SK-N-SH (cell line): ENCODE measurements around the gene BTBD2. TPM values are rescaled to one million over a fixed set of nuclear protein-coding genes. Genes with fewer than 3 reads are reported as not detected.

Source experiments
- CTCF ChIA-PET: fragments of 300-600, 350-600 bp; formaldehyde crosslinking; extraction: SDS; loops from one replicate; lab custom pipeline; 2021; lab: Yijun Ruan, JAX
- POLR2A ChIA-PET: fragments of 350-600 bp; sonication (Branson Sonifier 250); formaldehyde crosslinking; extraction: SDS; loops from one replicate; lab custom pipeline; 2020; ENCODE audit warnings: antibody characterized with exemption, inconsistent platforms; lab: Yijun Ruan, JAX
- DNase-seq: peaks from one replicate; pipeline ENCODE4 v3.0.0; 2012
- H2AFZ ChIP-seq: fragments of 200-600 bp; sonication (generic); 2 replicates; pipeline ENCODE4 v1.8.1; 2016; ENCODE audit warnings: antibody characterized with exemption, mild to moderate bottlenecking, low read depth
- H3F3A ChIP-seq: fragments of 200-600 bp; sonication (generic); replicated peaks from 2 replicates; pipeline ENCODE3; 2016; ENCODE audit warnings: antibody characterized with exemption, mild to moderate bottlenecking; ENCODE audit not compliant: insufficient read depth
- H3K27ac ChIP-seq, 2 experiments: fragments of 200-500 bp in 1 of 2; fragments of 200-600 bp in 1 of 2; sonication (Bioruptor generic) in 1 of 2; sonication (generic), shearing (Covaris generic) in 1 of 2; 2 replicates each; pipeline versions ENCODE4 v1.5.1 to v1.6.1; 2014 to 2016; ENCODE audit warnings: low read depth in 2 of 2, inconsistent platforms in 1 of 2, low read length in 1 of 2, mild to moderate bottlenecking in 1 of 2, mixed read lengths in 1 of 2
- H3K27me3 ChIP-seq: fragments of 200-600 bp; sonication (generic), shearing (Covaris generic); 2 replicates; pipeline ENCODE4 v1.6.1; 2016; ENCODE audit warnings: mixed run types; ENCODE audit not compliant: insufficient read depth
- H3K36me3 ChIP-seq, 2 experiments: fragments of 200-500 bp in 1 of 2; fragments of 200-600 bp in 1 of 2; sonication (Bioruptor generic) in 1 of 2; sonication (generic) in 1 of 2; replicated peaks in 1 of 2; 2 replicates each; pipeline versions ENCODE3 to v1.5.1; 2014 to 2016; ENCODE audit warnings: low read length in 1 of 2, mild to moderate bottlenecking in 1 of 2; ENCODE audit not compliant: insufficient read depth in 2 of 2, control insufficient read depth in 1 of 2
- H3K4me1 ChIP-seq, 2 experiments: fragments of 200-500 bp in 1 of 2; fragments of 200-600 bp in 1 of 2; sonication (Bioruptor generic) in 1 of 2; sonication (generic), shearing (Covaris generic) in 1 of 2; 2 replicates each; pipeline versions ENCODE4 v1.5.1 to v1.6.1; 2014 to 2016; ENCODE audit warnings: low read depth in 1 of 2, low read length in 1 of 2, mixed run types in 1 of 2; ENCODE audit not compliant: insufficient read depth in 2 of 2, control insufficient read depth in 1 of 2
- H3K4me2 ChIP-seq: fragments of 200-600 bp; sonication (generic), shearing (Covaris generic); 2 replicates; pipeline ENCODE4 v1.6.1; 2017; ENCODE audit warnings: mixed run types
- H3K4me3 ChIP-seq, 2 experiments: fragments of 200-500 bp in 1 of 2; fragments of 200-600 bp in 1 of 2; sonication (Bioruptor generic) in 1 of 2; sonication (generic), shearing (Covaris generic) in 1 of 2; 2 replicates each; pipeline versions ENCODE4 v1.5.1 to v1.8.1; 2014 to 2016; ENCODE audit warnings: low read depth in 2 of 2, inconsistent platforms in 1 of 2, low read length in 1 of 2, mild to moderate bottlenecking in 1 of 2, mixed read lengths in 1 of 2, moderate library complexity in 1 of 2
- H3K79me2 ChIP-seq: fragments of 200-600 bp; sonication (generic); 2 replicates; pipeline ENCODE4 v1.8.1; 2017; ENCODE audit warnings: mild to moderate bottlenecking; ENCODE audit not compliant: insufficient read depth
- H3K9ac ChIP-seq: fragments of 200-600 bp; sonication (generic); 2 replicates; pipeline ENCODE4 v1.6.1; 2017; ENCODE audit warnings: mixed run types
- H3K9me2 ChIP-seq: fragments of 200-600 bp; sonication (generic); 2 replicates; pipeline ENCODE4 v1.6.1; 2017; ENCODE audit warnings: mixed run types
- H3K9me3 ChIP-seq: fragments of 200-600 bp; sonication (generic); 2 replicates; pipeline ENCODE4 v1.6.1; 2017; ENCODE audit warnings: mixed run types, mild to moderate bottlenecking, moderate library complexity
- H4K20me1 ChIP-seq: fragments of 200-600 bp; sonication (generic); 2 replicates; pipeline ENCODE4 v1.6.1; 2017; ENCODE audit warnings: mild to moderate bottlenecking, mixed run types; ENCODE audit not compliant: insufficient read depth
- CHD2 ChIP-seq: fragments of 150-350 bp; IDR thresholded peaks from 2 replicates; pipeline ENCODE4 v1.6.1; 2018; ENCODE audit warnings: low read length; ENCODE audit not compliant: partially characterized antibody
- CTCF ChIP-seq: fragments of 200-600 bp; sonication (generic); IDR thresholded peaks from 2 replicates; pipeline ENCODE4 v1.6.1; 2017; ENCODE audit warnings: antibody characterized with exemption, mild to moderate bottlenecking, moderate library complexity
- ELF1 ChIP-seq: IDR thresholded peaks from 2 replicates; pipeline ENCODE4 v1.4.0; 2012
- FOXJ3 ChIP-seq: sonication (generic); formaldehyde crosslinking; IDR thresholded peaks from 2 replicates; pipeline ENCODE4 v1.5.1; 2020; ENCODE audit warnings: mild to moderate bottlenecking, missing genetic modification reagents
- FOXM1 ChIP-seq: IDR thresholded peaks from 2 replicates; pipeline ENCODE4 v1.4.0; 2012; ENCODE audit warnings: low read depth, mild to moderate bottlenecking
- GABPA ChIP-seq: IDR thresholded peaks from 2 replicates; pipeline ENCODE4 v1.4.0; 2012; ENCODE audit warnings: low read depth, mild to moderate bottlenecking
- MAX ChIP-seq: IDR thresholded peaks from 2 replicates; pipeline ENCODE4 v1.4.0; 2012; ENCODE audit warnings: low read depth
- MXI1 ChIP-seq: IDR thresholded peaks from 2 replicates; pipeline ENCODE4 v1.6.1; 2012; ENCODE audit warnings: mild to moderate bottlenecking, low read depth, low read length, improper control_type of control experiment
- PBX3 ChIP-seq: IDR thresholded peaks from 2 replicates; pipeline ENCODE4; 2012
- POLR2AphosphoS5 ChIP-seq: IDR thresholded peaks from 2 replicates; pipeline ENCODE4 v1.6.1; 2012; ENCODE audit warnings: low read depth, low read length
- RCOR1 ChIP-seq: fragments of 150-350 bp; IDR thresholded peaks from 2 replicates; pipeline ENCODE4 v1.6.1; 2017; ENCODE audit warnings: antibody characterized with exemption, low read length
- RFX5 ChIP-seq: IDR thresholded peaks from 2 replicates; pipeline ENCODE4 v1.6.1; 2012; ENCODE audit warnings: mild to moderate bottlenecking, improper control_type of control experiment, low read length
- TAF1 ChIP-seq: IDR thresholded peaks from 2 replicates; pipeline ENCODE4 v1.6.1; 2012; ENCODE audit warnings: low read depth, mild to moderate bottlenecking, low read length, moderate library complexity, borderline replicate concordance
- WGBS: methylation state at CpG from one replicate; pipeline ENCODE4 v1.1.6; 2017; ENCODE audit warnings: low lambda C conversion rate; 5-methylcytosine and 5-hydroxymethylcytosine counted together
- polyA plus RNA-seq, 3 experiments: library from polyadenylated mRNA; depleted of rRNA; stranded (reverse); fragments of >200 nt; gene quantifications; 2 replicates each; pipeline ENCODE4 v1.2.3, GENCODE V29; 2012

The BTBD2 gene
- polyA plus RNA-seq, 1 of the 3 experiments (the other 2 are of a cell fraction) = 66.8 TPM

- Histone ChIP-seq H3K9me3 (no peaks in the 10 kb centered on the region), H3K4me3 (peak overlapping the region; percentile 56 to 90), H3K27me3 (no peaks in the 10 kb centered on the region), H3K4me1 (peaks cover 6 to 27% of the 10 kb centered on the region in 2 experiments; a peak in 3 of 4 replicates), H3K79me2 (peaks cover 61% of the 10 kb centered on the region), H3K4me2 (peak overlapping the region; percentile 97), H3K27ac (peak overlapping the region; percentile 82 to 94), H3K36me3 (no peaks in the 10 kb centered on the region), H3K9me2 (no peaks in the 10 kb centered on the region), H3K9ac (peak overlapping the region; percentile 78), H4K20me1 (peaks cover 47% of the 10 kb centered on the region), H2AFZ (no peak overlapping the region), H3F3A (peaks cover 15% of the 10 kb centered on the region)
- ChIA-PET CTCF (interaction anchor here (1.0 to 2.4 kb wide), 9 partner anchors 10 to 374 kb away, joined by 3 to 15 read pairs (median 5); no protein-coding TSS in a partner anchor), POLR2A (no interaction called here)
- WGBS = 3% methylated on average over 17 of the region's 40 CpGs
- DNase-seq = peak; percentile 89
- TF ChIP-seq FOXJ3 (no peak), ELF1 (peak; percentile 54), TAF1 (no peak), POLR2AphosphoS5 (no peak), MXI1 (peak; percentile 65), RCOR1 (no peak), MAX (no peak), GABPA (peak; percentile 53; the same call in 1 of the 2 replicates), PBX3 (no peak), FOXM1 (no peak), CTCF (no peak), CHD2 (no peak), RFX5 (no peak)
Observed at GRCh38 chr19:1942078-1942933, 73.2 kb downstream of the BTBD2 start.
